HG03565 (cell line): Measurements from ENCODE around the gene SHMT2.

ENCODE experiments used
- ATAC-seq: cut with Tn5 transposase; IDR thresholded peaks from one replicate; pipeline ENCODE4 v1.9.1; 2021; ENCODE audit warnings: mild to moderate bottlenecking, moderate library complexity; ENCODE audit not compliant: unreplicated experiment

SHMT2 gene

DNA sequence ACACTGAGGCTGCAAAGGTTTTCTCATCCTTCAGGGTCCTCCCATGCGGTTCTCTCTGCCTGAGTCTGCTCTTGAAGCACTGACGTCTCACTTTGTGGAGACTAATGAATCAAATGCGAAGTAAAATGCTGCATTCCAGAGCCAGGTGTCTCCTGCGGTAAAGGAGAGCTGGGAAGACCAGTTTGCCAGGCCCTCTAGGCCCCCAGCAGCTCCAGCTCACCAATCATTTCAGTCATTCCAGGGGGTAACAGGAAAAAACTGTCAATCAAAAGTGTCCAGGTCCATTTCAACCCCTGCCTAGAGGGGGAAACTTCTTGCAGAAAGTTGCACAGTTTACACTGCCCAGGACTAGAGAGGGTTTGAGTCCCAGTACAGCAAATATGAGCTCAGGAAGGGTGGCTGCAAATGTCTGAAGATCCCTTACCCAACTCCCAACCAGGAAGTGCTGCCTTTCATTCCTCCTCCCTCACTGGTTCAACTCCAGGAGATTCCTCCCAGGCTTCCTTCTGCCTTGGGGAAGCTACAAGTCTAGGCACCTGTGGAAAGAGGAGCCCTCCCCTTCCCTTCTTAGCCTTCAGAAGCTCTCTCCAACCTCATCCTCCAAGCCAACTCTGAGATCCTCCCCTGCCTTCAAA is 15.6 kb upstream of the SHMT2 start:
- no peak for ATAC-seq

DNA sequence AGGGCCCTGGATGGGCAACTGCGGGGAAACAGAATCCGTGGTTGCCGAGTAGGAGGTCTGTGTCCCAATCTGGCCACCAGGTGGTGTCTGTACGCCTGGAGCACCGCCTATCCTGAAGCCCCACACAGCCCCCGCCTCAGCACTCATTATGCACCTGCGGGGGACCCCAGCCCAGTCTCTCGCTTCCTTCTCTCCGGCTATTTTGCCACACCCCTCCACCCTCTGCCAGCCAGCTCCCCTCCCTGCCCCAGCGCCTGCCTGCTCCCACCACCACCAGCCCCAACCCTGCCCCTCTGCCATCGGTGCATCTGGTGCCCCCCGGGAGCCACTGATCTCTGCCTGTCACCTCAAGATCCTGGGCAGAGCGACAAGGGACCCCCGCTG is 15.1 kb upstream of the SHMT2 start:
- ATAC-seq = no peak

DNA sequence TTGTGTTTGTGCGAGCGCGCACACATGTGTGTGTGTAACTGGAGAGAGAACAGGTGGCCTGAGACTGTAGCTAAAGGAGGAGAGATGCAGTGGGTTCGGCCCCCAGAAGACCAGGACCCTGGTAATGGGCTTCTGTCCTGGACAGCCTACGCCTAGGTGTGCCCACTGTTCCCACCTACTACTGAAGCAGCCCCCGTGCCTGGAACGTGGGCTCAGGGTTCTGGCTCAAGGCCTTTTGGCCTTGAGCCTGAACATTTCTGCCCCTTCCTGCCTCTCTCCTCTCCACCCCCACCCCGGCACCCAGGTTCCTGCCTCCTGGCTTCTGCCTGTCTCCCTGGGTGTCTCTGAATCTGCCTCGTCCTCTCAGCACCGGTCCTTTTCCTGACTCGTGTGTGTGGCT is 14.4 kb upstream of the SHMT2 start:
- ATAC-seq = no peak

DNA sequence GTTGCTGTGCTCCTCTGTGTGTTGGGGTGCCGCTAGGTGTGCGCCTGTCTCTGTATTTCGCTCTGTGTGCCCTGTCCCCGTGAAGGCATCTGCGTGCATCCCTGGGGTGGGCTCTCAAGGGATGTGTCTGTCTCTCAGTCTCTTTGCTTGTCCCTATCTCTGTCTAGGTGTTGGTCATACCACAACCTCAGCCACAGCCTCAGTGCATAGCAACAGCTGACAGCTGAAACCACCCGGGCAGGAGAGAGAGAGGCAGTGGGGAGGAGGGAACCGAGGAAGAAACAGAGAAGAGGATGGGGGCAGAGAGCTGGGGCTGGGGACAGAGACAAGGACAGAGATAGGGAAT is 13.9 kb upstream of the SHMT2 start:
- no peak for ATAC-seq

DNA sequence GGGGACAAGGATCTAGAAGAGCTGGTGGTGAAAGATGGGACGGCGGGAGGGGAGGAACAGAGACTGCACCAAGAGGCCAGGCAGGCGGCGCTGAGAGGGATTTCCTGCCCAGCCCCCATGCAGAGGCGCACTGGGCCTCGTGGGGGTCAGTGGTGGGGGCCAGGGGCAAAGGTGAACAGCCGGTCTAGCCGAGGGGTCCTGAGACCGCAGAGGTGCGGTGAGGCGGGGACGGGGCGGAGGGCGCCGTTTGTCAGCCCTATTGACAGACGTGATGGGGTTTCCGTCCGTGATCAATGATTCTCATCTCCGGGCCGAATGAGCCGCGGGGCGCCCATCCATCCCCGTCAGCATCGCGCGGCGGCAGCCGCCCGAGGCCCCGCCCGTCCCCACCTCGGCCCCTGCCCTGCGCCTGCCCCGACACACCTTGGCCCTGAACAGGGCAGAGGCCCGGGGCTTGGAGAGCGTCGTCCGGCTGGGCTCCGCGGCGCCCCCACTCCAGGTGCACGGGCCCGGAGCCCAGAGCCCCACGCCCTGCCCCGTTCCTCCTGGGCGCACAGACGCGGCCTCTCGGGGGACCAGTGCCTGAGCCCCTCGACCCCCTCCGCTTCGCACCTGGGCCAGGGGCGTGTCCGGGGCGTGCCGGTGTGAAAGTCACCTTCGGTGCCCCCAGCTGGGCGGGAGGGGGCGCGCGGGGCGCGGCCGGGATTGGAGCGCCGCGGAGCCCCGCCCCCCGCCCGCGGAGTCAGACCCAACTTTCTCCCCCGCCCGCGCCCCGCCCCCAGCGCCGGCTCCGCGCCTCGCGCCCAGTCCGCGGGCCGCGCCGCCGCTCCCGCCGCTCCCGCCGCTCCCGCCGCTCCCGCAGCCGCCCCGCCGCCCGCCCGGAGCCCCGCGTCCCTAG is 13.2 kb upstream of the SHMT2 start, which contains the start of gene NXPH4:
Gene NXPH4 (plus strand): TSS at position 781 of the 898 bp plus-strand sequence. CDS start 176 bp downstream, outside the sequence.
- no peak for ATAC-seq

DNA sequence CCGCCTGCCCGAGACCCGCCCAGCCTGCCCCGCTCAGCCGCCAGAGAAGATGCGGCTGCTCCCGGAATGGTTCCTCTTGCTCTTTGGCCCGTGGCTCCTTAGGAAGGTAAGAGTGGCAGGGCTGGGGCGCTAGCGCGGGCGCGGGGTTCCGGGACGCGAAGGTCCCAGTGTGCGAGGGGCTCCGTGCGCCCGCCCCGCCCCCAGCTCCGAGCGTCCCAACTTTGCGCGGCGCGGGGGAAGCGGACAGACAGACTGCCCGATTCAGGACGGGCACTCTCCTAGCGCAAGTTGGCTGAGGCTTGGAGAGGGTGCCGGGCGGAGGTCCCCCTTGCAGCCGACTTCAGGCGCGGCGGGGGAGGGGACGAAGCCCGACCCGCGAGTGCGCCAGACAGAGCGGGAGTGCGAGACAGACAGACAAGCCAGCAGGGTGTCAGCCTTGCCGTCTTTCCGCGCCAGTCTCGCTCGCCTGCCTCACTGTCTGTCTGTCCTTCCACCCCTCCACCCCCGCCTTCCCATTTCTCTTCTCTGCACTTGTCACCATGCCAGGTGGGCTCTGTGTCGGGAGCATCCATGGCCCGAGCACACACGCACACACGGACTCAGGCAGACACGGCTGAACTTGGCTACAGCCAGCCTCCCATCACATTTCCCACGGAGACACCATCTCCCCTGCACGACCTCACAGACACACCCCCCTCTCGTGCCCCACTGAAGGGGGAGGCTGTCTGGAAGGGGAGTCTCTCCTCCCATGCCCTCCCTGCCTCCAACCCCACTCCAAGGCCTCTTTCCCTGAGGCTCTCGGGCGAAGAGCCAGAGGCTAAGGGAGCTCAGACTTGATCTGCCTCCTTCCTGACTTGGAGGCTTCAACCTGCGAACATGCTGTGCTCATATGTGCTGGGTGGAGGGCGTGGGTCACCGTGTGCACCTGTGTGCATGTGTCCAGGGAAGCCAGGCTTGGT is 12.3 kb upstream of the SHMT2 start:
- ATAC-seq = no peak

DNA sequence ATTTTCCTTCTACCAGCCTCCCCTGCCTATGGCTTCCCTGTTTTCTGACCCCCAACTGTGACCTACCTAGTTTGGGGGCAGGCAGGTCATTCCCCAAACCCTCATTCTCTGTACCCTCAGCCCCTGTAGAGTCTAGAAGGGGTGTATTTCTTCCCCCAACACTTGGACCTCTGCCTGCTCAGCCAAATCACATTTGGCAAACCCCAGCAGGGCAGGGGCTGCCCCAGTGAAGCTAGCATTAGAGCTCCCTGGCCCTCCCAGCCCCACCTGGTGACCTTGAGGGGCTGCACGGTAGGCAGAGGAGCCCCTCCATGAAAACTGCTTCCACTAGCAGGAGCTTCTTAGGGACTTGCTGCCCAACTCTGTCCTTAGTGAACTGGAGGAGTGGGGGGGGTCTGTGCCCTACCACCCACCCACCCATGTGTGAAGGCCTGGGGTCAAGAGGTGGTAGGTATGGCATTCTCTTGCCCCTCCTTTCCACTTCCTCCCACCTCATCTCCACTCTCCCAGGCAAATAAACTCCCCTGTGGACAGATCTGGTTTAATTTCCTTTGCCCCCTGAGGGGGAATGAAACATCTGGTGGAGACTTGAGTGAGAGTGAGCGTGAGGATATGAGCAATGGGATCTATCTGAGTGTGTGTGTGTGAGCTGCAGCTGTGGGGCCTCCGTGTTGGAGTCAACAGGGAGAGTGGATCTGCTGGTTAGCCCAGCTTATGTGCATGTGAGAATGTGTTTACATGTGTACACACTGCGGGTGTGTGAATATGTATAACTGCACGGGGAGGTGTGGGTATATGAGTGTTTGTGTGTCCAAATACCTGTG is 11.3 kb upstream of the SHMT2 start:
- ATAC-seq = no peak

DNA sequence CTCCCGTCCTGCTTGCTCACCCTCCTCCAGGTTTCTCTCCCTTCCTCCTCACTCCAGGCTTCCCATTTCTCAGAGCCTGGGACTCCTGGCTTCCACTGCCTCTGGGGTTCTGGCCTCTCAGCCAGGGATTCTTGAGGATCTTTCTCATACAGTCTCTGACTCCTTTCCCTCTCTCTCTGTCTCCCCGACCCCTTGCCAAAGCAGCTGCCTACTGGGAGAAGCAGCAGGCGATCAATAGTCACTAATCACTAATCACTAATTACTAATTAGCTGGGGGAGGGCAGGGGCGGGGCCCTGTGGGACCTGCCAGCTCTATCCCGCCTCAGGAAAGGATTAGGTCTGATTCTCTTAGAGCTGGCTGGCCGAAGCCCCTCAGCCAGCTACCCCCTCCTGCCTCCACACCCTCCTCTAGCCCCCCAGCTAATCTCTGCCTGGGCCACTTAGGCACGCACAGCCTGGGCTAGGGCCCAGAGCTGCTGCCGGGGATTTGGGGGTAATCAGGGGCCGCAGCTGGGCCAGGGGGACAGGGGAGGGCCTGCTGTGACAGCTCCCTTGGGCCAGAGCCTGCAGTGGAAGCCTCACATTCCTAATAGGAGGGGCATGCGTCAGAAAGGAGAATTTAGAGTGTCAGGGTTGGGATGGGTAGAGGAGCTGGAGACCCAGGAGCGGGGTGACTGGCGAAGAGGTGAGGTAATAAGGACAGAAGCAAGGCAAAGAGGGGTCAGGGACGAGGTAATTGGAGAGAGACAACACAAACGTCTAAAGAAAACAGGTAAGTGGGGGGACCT is 10.1 kb upstream of the SHMT2 start:
- no peak for ATAC-seq

DNA sequence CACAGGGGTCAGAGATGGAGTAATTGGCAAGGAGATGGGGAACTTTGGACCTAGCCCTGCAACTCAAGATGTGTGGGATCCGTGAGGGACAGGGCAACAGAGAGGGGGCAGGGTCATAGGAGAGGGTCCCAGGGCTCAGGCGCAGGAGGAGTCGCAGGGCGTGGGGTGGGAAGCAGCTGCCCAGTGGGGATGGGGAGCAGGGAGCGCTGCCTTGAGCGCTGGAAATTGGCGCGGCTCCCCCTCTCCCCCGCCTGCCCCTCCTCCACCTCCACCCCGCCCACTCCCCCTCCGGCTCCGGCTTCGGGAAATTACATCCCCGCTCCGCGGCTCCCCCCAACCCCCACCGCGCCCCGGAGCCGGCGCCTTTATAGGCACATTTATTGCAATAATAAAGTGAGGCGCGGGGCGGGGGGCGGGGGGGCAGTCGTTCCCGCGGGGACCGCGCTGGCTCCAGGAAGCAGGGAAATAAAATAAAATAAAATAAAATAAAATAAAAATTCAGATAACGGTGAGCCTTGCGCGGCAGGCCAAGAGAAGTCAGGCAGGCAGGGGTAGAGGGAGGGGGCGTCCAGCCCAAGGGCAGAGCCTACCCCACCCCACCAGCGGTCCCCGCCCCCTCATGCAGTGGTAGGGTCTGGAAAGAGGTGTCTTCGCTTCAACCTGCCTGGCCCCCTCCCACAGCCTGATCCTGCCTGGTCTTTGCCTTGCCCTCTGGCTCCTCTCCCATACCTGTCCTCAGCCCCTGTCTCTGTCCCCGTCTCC is 9.3 kb upstream of the SHMT2 start:
- no peak for ATAC-seq

DNA sequence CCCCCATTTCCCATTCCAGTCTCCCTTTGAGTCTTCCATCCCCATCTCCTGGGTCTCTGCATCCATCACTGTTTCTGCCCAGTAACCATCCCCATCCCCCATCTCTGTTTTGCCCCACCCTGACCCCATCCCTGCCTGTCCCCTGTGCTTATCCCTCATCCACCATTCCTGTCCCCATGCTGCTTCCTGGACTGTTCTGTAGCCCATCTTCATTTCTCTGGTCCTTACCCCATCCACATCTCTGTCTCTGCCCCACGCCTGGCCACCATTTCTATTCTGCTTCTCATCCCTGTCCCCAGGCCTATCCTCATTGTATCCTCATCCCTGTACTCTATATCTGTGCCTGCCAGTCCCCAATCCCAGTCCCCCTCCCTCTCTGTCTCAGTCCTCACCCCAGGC is 8.7 kb upstream of the SHMT2 start:
- ATAC-seq = no peak

DNA sequence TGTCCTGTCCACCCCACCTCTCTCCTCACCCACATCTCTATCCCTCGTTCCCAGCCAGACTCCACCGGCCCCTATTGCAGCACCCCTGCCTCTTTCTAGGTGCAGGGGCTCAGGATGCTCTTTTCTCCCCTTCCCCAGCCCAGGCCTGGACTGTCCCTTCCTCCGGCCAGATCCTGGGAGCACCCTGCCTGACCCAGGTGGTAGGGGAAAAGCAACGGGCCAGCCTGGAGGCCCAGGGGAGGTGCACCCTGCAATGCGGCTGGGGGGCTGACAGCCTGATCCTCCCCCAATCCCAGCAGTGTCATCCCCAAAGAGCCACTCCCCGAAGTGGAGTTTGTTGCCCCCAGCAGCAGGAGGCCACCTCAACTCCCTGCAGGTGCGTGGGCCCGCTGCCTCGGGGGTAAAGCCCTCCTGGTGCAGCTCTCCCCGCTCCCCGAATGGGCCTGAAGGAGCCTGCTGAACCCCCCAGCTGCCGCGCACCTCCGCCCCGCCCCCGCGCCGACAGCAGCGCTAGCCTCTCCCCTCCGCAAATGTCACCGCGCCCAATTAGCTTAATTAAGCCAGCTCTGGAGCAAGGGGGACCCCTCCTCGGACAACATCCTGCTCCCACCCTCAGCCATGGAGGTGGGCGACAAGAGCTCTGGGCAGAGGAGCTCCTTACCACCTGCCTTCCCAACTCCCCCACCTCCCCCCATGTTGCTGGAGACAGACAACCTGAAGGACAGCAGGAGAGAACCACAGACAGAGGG is 8.2 kb upstream of the SHMT2 start:
- ATAC-seq = no peak

DNA sequence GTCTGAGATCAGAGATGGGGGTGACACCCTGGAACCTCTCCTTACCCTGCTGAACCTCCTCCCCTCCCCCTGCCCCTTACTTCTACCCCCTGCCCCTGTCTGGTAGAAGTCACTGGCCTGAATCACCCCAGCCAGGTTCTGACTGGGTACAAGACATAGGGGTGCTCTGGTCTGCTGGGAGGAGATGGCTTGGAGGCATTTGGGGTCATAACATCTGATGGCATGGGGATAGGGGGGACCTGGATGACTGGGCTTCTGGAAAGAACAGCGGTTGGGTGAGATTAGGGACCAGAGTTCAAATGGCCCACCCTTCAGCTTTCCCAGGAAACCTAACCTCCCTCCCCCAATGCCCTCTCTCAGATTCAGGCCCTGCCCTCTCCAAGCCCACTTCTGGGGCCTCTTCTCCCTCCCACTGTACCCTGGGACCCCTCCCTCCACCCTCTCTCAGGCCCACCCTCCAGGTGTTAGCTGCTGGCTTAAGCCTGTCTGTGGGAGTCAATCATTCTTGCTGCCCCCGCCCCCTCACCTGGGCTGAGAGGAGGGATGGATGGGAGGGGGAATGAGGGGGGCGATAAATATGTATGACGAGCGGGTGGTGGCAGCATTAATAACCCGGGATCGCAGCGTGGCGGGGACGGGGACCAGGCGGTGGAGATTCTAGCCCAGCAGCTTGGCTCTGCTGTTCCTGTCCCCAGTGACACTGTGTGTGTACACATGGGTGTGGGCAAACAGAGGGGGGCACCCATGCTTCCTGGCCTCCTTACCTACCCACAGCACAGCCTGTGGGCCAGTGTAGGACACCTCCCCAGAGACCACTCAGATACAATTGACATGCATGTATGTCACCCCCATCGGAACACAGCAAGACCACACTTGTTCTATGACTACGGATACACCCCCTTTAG is 7.0 kb upstream of the SHMT2 start:
- no peak for ATAC-seq

DNA sequence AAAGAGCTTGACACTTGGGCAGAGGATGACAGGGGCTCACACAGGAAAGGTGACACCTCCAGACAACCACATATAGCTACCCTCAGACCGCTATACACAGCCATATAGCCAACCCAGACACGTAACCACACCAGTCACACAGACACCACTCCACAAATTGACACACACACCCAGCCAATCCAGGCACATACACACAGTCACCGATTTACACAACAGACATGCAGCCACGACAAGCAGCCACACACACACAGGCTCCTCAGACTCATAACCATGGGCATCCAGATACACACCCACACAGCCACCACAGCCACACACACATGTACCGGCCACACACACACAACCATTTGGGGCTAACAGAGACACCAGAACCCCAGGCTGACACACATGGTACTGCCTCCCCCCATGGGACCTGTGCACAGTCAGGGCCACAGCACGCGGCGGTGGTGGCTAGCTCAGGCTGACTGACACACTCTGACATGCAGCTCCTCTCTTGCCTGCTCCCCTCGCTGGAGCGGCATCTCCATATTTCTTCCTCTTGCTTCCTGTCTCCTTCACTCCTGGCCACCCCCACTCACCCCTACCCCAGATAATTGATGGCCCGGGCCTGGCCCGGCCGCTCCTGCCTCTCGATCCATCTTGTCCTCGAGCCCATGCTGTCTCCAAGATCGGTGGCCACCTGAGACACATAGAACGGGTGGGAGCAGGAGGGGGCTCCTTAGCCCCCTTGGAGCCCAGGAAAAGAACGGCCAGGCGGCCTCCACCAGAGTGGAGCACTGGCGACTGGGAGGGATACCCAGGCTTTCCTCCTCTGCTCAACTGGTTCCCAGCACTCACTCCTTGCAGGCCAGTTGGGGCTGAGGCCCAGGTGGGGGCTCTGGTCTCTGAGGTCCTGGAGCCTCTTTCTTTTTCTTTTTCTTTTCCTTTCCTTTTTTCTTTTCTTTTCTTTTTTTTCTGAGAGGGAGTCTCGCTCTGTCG is 6.0 kb upstream of the SHMT2 start:
- no peak for ATAC-seq

DNA sequence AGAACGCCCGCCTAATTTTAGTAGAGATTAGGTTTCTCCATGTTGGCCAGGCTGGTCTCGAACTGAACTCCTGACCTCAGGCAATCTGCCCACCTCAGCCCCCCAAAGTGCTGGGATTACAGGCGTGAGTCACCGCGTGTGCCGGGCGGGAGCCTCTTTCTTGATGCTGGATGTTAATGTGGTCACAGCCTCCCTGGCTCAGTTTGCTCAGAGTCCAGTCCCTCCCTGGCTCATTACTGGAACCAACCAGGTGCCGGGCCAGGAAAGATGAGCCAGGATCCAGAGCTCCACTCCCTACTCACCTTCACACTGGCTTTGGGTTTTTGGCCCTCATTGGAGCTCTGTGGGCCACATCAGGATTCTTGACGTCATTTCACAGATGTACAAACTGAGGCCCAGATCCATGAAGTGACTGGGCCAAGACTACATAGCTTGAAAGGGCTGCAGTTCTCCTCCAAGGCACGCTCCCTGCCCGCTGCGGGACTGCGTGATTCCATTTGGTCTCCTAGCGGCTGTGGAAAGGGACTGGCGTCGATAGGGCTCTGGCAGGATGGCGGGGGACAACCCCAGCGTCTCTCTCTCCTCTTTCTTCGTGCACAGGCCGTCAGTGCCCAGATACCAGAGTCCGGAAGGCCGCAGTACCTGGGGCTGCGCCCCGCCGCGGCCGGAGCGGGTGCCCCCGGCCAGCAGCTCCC is 5.1 kb upstream of the SHMT2 start:
- no peak for ATAC-seq

DNA sequence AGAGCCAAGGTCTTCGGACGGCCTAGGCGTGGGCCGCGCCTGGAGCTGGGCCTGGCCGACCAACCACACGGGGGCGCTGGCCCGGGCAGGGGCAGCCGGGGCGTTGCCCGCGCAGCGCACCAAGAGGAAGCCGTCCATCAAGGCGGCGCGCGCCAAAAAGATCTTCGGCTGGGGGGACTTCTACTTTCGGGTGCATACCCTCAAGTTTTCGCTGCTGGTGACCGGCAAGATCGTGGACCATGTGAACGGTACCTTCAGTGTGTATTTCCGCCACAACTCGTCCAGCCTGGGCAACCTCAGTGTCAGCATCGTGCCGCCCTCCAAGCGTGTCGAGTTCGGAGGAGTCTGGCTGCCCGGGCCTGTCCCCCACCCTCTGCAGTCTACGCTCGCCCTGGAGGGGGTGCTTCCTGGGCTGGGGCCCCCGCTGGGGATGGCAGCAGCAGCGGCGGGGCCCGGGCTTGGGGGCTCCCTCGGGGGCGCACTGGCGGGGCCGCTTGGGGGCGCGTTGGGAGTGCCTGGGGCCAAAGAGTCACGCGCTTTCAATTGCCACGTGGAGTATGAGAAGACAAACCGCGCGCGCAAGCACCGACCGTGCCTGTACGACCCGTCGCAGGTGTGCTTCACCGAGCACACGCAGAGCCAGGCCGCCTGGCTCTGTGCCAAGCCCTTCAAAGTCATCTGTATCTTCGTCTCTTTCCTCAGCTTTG is 4.4 kb upstream of the SHMT2 start:
- ATAC-seq = no peak
